KMS-11 (cell line): ENCODE data around the gene SOX18.

Source experiments
- H2AFZ ChIP-seq: fragments of 200-600 bp; sonication (generic); 2 replicates; pipeline ENCODE4 v1.6.1; 2016; ENCODE audit warnings: antibody characterized with exemption, mixed run types, low read depth
- H3K27ac ChIP-seq: fragments of 200-600 bp; sonication (generic); 2 replicates; pipeline ENCODE4 v1.6.1; 2016; ENCODE audit warnings: mild to moderate bottlenecking, mixed run types
- H3K27me3 ChIP-seq: fragments of 200-600 bp; sonication (generic); 2 replicates; pipeline ENCODE4 v1.6.1; 2017; ENCODE audit warnings: mild to moderate bottlenecking, low read depth, mixed run types, moderate library complexity; ENCODE audit not compliant: insufficient read depth
- H3K36me3 ChIP-seq: fragments of 200-600 bp; sonication (generic); 2 replicates; pipeline ENCODE4 v1.6.1; 2017; ENCODE audit warnings: mild to moderate bottlenecking, mixed run types; ENCODE audit not compliant: insufficient read depth
- H3K4me1 ChIP-seq: fragments of 200-600 bp; sonication (generic); 2 replicates; pipeline ENCODE4 v1.6.1; 2016; ENCODE audit warnings: mild to moderate bottlenecking, low read depth, mixed run types; ENCODE audit not compliant: poor library complexity, severe bottlenecking
- H3K4me2 ChIP-seq: fragments of 200-600 bp; sonication (generic); 2 replicates; pipeline ENCODE4 v1.7.0; 2016; ENCODE audit warnings: mild to moderate bottlenecking, mixed run types
- H3K4me3 ChIP-seq: fragments of 200-600 bp; sonication (generic); IDR thresholded peaks from 2 replicates; pipeline ENCODE4 v1.6.1; 2017; ENCODE audit warnings: low read depth, low read length, mixed read lengths; ENCODE audit not compliant: insufficient read depth
- H3K79me2 ChIP-seq: fragments of 200-600 bp; sonication (generic); 2 replicates; pipeline ENCODE4 v1.6.1; 2016; ENCODE audit warnings: low read depth, mixed run types; ENCODE audit not compliant: insufficient read depth
- H3K9ac ChIP-seq: fragments of 200-600 bp; sonication (generic); 2 replicates; pipeline ENCODE4 v1.6.1; 2016; ENCODE audit warnings: mild to moderate bottlenecking, mixed run types
- H4K20me1 ChIP-seq: fragments of 200-600 bp; sonication (generic); 2 replicates; pipeline ENCODE4 v1.6.1; 2016; ENCODE audit warnings: mild to moderate bottlenecking, mixed run types; ENCODE audit not compliant: insufficient read depth
- TF ChIP-seq, protein P1 (sequence below): fragments of 200-600 bp; sonication (generic); conservative IDR thresholded peaks from 2 replicates; pipeline ENCODE4 v1.6.1; 2017; ENCODE audit warnings: low read depth, mild to moderate bottlenecking, antibody characterized with exemption, low read length, moderate library complexity, mixed read lengths

SOX18 gene

GRCh38 chr20:64095455-64095854, 46.0 kb upstream of the SOX18 start:
- Histone ChIP-seq H2AFZ (no peak overlapping the region), H3K36me3 (no peaks in the 10 kb centered on the region), H3K27me3 (peaks cover 57% of the 10 kb centered on the region), H3K79me2 (no peaks in the 10 kb centered on the region), H3K4me2 (no peak overlapping the region), H3K4me3 (no peak overlapping the region), H3K9ac (no peak overlapping the region), H3K4me1 (no peaks in the 10 kb centered on the region), H4K20me1 (no peaks in the 10 kb centered on the region), H3K27ac (no peak overlapping the region)
- TF ChIP-seq, protein P1, sequence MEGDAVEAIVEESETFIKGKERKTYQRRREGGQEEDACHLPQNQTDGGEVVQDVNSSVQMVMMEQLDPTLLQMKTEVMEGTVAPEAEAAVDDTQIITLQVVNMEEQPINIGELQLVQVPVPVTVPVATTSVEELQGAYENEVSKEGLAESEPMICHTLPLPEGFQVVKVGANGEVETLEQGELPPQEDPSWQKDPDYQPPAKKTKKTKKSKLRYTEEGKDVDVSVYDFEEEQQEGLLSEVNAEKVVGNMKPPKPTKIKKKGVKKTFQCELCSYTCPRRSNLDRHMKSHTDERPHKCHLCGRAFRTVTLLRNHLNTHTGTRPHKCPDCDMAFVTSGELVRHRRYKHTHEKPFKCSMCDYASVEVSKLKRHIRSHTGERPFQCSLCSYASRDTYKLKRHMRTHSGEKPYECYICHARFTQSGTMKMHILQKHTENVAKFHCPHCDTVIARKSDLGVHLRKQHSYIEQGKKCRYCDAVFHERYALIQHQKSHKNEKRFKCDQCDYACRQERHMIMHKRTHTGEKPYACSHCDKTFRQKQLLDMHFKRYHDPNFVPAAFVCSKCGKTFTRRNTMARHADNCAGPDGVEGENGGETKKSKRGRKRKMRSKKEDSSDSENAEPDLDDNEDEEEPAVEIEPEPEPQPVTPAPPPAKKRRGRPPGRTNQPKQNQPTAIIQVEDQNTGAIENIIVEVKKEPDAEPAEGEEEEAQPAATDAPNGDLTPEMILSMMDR = no peak

DNA sequence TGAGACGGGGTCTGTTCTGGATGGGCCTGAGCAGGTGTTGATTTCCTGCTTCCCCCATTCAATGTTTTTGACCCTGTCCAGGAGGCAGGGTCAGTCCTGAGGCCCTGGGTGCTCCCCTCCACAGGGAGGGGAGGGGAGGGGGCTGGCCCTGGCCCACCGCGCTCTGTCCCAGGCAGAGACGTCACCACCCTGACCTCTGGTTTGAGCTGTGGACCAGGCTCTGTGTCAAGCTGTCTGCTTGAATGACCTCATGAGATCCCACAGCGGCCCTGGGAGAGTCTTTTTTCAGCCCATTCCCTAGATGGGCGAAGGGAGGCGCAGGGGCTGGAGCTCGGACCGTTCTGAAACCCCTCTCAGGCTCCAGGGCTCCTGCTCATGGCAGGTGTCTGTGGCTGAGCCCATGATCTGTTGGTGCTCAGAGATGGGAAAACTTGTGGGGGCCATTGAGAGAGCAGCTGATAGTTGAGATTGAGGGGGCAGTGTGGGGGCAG, 43.6 kb upstream of the SOX18 start:
- TF ChIP-seq, protein P1 = no peak
- H3K4me1 ChIP-seq = no peaks in the 10 kb centered on the region
- H3K4me2 ChIP-seq = no peak overlapping the region
- H2AFZ ChIP-seq = no peak overlapping the region
- H3K9ac ChIP-seq = no peak overlapping the region
- no peak overlapping the region for H3K4me3 ChIP-seq
- no peaks in the 10 kb centered on the region for H3K36me3 ChIP-seq
- no peaks in the 10 kb centered on the region for H4K20me1 ChIP-seq
- H3K79me2 ChIP-seq = no peaks in the 10 kb centered on the region
- peaks cover 56% of the 10 kb centered on the region for H3K27me3 ChIP-seq
- H3K27ac ChIP-seq = no peak overlapping the region

DNA sequence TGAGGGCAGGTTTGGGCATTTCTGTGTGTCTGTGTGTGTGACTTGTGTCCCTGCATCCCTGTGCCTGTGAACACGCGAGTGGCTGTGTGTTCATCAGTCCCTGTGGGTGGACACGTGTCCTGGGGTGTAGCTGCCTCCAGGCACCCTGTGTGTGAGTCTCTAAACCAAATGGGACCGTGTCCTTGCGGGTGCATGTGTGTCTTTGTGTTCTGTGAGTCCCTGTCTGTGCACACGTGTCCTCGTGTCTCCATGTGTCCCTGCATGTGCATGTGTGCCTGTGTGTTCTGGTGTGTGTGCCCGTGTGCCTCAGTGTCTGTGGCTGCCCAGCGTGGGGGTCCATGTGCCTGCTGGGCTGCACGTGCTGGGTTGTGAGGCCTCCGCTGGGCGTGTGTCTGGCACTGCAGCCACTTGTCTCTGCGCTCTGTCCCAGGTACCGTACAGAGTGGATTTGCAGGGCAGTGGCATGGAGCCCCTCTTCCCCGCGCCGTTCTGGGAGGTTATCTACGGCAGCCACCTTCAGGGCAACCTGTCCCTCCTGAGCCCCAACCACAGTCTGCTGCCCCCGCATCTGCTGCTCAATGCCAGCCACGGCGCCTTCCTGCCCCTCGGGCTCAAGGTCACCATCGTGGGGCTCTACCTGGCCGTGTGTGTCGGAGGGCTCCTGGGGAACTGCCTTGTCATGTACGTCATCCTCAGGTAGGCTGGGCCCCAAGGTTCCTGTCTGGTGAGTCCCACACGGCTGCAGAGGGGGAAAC, 43.0 kb upstream of the SOX18 start:
- Histone ChIP-seq H3K36me3 (no peaks in the 10 kb centered on the region), H3K4me2 (no peak overlapping the region), H4K20me1 (no peaks in the 10 kb centered on the region), H3K9ac (no peak overlapping the region), H3K27ac (no peak overlapping the region), H3K79me2 (no peaks in the 10 kb centered on the region), H3K4me1 (no peaks in the 10 kb centered on the region), H3K27me3 (peaks cover 56% of the 10 kb centered on the region), H3K4me3 (no peak overlapping the region), H2AFZ (no peak overlapping the region)
- TF ChIP-seq, protein P1 = no peak

GRCh38 chr20:64091770-64092169, 42.3 kb upstream of the SOX18 start:
- H3K79me2 ChIP-seq = no peaks in the 10 kb centered on the region
- H3K27me3 ChIP-seq = peaks cover 53% of the 10 kb centered on the region
- no peaks in the 10 kb centered on the region for H3K4me1 ChIP-seq
- H3K36me3 ChIP-seq = no peaks in the 10 kb centered on the region
- TF ChIP-seq, protein P1 = no peak
- no peaks in the 10 kb centered on the region for H4K20me1 ChIP-seq
- no peak overlapping the region for H2AFZ ChIP-seq
- no peak overlapping the region for H3K27ac ChIP-seq
- H3K4me2 ChIP-seq = no peak overlapping the region
- no peak overlapping the region for H3K9ac ChIP-seq
- H3K4me3 ChIP-seq = no peak overlapping the region
